IMR-90 (cell line): ENCODE measurements around the gene BASP1. TPM values are rescaled to one million over a fixed set of nuclear protein-coding genes. Genes with fewer than 3 reads are reported as not detected.

Experiments used
- ATAC-seq: fragments of 200-7000 bp; cut with Tn5 transposase; 2 replicates; pipeline ENCODE4 v1.9.1; 2020; ENCODE audit warnings: low read depth, mild to moderate bottlenecking, moderate library complexity
- BruUV-seq: library from RNA; stranded (reverse); fragments of 400-500 nt; replicated peaks from 2 replicates; lab custom pipeline; 2021; lab: Mats Ljungman, UMichigan
- CTCF ChIA-PET: fragments of 300-600 bp; formaldehyde crosslinking; extraction: SDS; loops from one replicate; lab custom pipeline; 2021; ENCODE audit warnings: antibody characterized with exemption; lab: Yijun Ruan, JAX
- POLR2A ChIA-PET: fragments of 300-600 bp; sonication (Branson Sonifier 250); formaldehyde crosslinking; loops from one replicate; lab custom pipeline; 2022; ENCODE audit warnings: antibody characterized with exemption; ENCODE audit not compliant: unreplicated experiment; lab: Charles Lee
- DNase-seq: peaks from one replicate; pipeline ENCODE4 v3.0.0; 2013
- H2AFZ ChIP-seq: replicated peaks from 2 replicates; pipeline ENCODE3; 2013; ENCODE audit warnings: low read length, mild to moderate bottlenecking; ENCODE audit not compliant: poor library complexity
- H2AK5ac ChIP-seq: 2 replicates; pipeline ENCODE4 v1.6.1; 2013; ENCODE audit warnings: low read depth, low read length, inconsistent platforms
- H2AK9ac ChIP-seq: replicated peaks from 2 replicates; pipeline ENCODE3; 2013; ENCODE audit warnings: mild to moderate bottlenecking, low read depth, low read length, moderate library complexity; ENCODE audit not compliant: poor library complexity
- H2BK120ac ChIP-seq: 2 replicates; pipeline ENCODE4 v1.6.1; 2013; ENCODE audit warnings: low read depth, low read length, inconsistent platforms
- H2BK15ac ChIP-seq: 3 replicates; pipeline ENCODE4 v1.6.1; 2013; ENCODE audit warnings: low read depth, low read length, inconsistent platforms
- H2BK20ac ChIP-seq: 2 replicates; pipeline ENCODE4 v1.6.1; 2013; ENCODE audit warnings: low read depth, mild to moderate bottlenecking, inconsistent platforms, low read length, moderate library complexity
- H2BK5ac ChIP-seq: 2 replicates; pipeline ENCODE4 v1.6.1; 2013; ENCODE audit warnings: mild to moderate bottlenecking, low read depth, low read length, inconsistent platforms; ENCODE audit not compliant: poor library complexity, severe bottlenecking
- H3K14ac ChIP-seq: replicated peaks from 2 replicates; pipeline ENCODE4 v1.6.1; 2013; ENCODE audit warnings: low read depth, low read length, inconsistent platforms
- H3K18ac ChIP-seq: 2 replicates; pipeline ENCODE4 v1.6.1; 2013; ENCODE audit warnings: low read depth, low read length, control low read depth
- H3K23ac ChIP-seq: 2 replicates; pipeline ENCODE4 v1.6.1; 2013; ENCODE audit warnings: low read depth, low read length, inconsistent platforms
- H3K27ac ChIP-seq: 2 replicates; pipeline ENCODE4 v1.5.1; 2013; ENCODE audit warnings: mild to moderate bottlenecking, control low read depth, low read length; ENCODE audit not compliant: insufficient read depth
- H3K27me3 ChIP-seq: 2 replicates; pipeline ENCODE4 v1.6.1; 2013; ENCODE audit warnings: low read length; ENCODE audit not compliant: control insufficient read depth, insufficient read depth
- H3K36me3 ChIP-seq: 2 replicates; pipeline ENCODE4 v1.6.1; 2013; ENCODE audit warnings: low read length, mixed read lengths; ENCODE audit not compliant: control insufficient read depth, insufficient read depth
- H3K4ac ChIP-seq: 2 replicates; pipeline ENCODE4 v1.6.1; 2013; ENCODE audit warnings: low read depth, low read length, inconsistent platforms
- H3K4me1 ChIP-seq: 2 replicates; pipeline ENCODE4 v1.6.1; 2013; ENCODE audit warnings: low read length, mixed read lengths; ENCODE audit not compliant: control insufficient read depth, insufficient read depth
- H3K4me2 ChIP-seq: 2 replicates; pipeline ENCODE4 v1.6.1; 2013; ENCODE audit warnings: low read depth, mild to moderate bottlenecking, control low read depth, low read length, moderate library complexity
- H3K4me3 ChIP-seq: 2 replicates; pipeline ENCODE4 v1.5.1; 2013; ENCODE audit warnings: low read depth, mild to moderate bottlenecking, control low read depth, low read length, moderate library complexity; ENCODE audit not compliant: insufficient read depth
- H3K56ac ChIP-seq: 2 replicates; pipeline ENCODE4 v1.6.1; 2013; ENCODE audit warnings: low read length, inconsistent platforms; ENCODE audit not compliant: insufficient read depth; ENCODE audit errors: extremely low read depth
- H3K79me1 ChIP-seq, 2 experiments: 2 replicates each; pipeline ENCODE4 v1.6.1; 2013; ENCODE audit warnings: low read length in 2 of 2, inconsistent platforms in 1 of 2, low read depth in 1 of 2
- H3K9ac ChIP-seq: 2 replicates; pipeline ENCODE4 v1.6.1; 2013; ENCODE audit warnings: low read depth, low read length, control low read depth
- H3K9me1 ChIP-seq: 2 replicates; pipeline ENCODE4 v1.6.1; 2013; ENCODE audit warnings: low read length, inconsistent platforms; ENCODE audit not compliant: insufficient read depth
- H3K9me3 ChIP-seq: 2 replicates; pipeline ENCODE4 v1.6.1; 2013; ENCODE audit warnings: low read length; ENCODE audit not compliant: control insufficient read depth, insufficient read depth
- H4K20me1 ChIP-seq: 2 replicates; pipeline ENCODE4 v1.6.1; 2013; ENCODE audit warnings: low read length, inconsistent platforms; ENCODE audit not compliant: insufficient read depth
- H4K5ac ChIP-seq: 2 replicates; pipeline ENCODE4 v1.6.1; 2013; ENCODE audit warnings: mild to moderate bottlenecking, low read depth, low read length, control low read depth
- H4K8ac ChIP-seq, 2 experiments: 2 replicates each; pipeline ENCODE4 v1.6.1; 2013; ENCODE audit warnings: low read depth in 2 of 2, low read length in 2 of 2, control low read depth in 1 of 2, inconsistent platforms in 1 of 2
- H4K91ac ChIP-seq: 2 replicates; pipeline ENCODE4 v1.6.1; 2013; ENCODE audit warnings: low read depth, low read length, inconsistent platforms; ENCODE audit not compliant: insufficient read depth
- BHLHE40 ChIP-seq: fragments of 150-350 bp; IDR thresholded peaks from 2 replicates; pipeline ENCODE4 v1.6.1; 2016; ENCODE audit warnings: mild to moderate bottlenecking, low read depth, low read length
- CEBPB ChIP-seq: IDR thresholded peaks from 2 replicates; pipeline ENCODE4 v1.6.1; 2012; ENCODE audit warnings: low read depth, low read length, improper control_type of control experiment
- FOS ChIP-seq: fragments of 150-350 bp; IDR thresholded peaks from 2 replicates; pipeline ENCODE4 v1.6.1; 2016; ENCODE audit warnings: low read depth, low read length
- MAFK ChIP-seq: IDR thresholded peaks from 2 replicates; pipeline ENCODE4 v1.6.1; 2012; ENCODE audit warnings: low read depth, low read length, improper control_type of control experiment
- MAZ ChIP-seq: IDR thresholded peaks from 2 replicates; pipeline ENCODE4 v1.6.1; 2012; ENCODE audit warnings: low read depth, mild to moderate bottlenecking, low read length, improper control_type of control experiment, moderate library complexity, borderline replicate concordance
- RAD21 ChIP-seq: IDR thresholded peaks from 2 replicates; pipeline ENCODE4 v1.6.1; 2012; ENCODE audit warnings: low read length, improper control_type of control experiment
- RCOR1 ChIP-seq: IDR thresholded peaks from 2 replicates; pipeline ENCODE4 v1.6.1; 2012; ENCODE audit warnings: mild to moderate bottlenecking, low read length, improper control_type of control experiment; ENCODE audit not compliant: insufficient replicate concordance
- dilution Hi-C: fragments of 300-500 bp; cut with HindIII; formaldehyde crosslinking; loops from one replicate; pipeline ENCODE4 v1.14.3; 2018; ENCODE audit warnings: low sequenced_read_pairs; ENCODE audit not compliant: unreplicated experiment
- in situ Hi-C: fragments of 300-500 bp; cut with MboI; formaldehyde crosslinking; loops from 3 replicates; pipeline ENCODE4 v1.14.3; 2019; ENCODE audit warnings: low sequenced_read_pairs, inconsistent platforms, mixed read lengths
- intact Hi-C: fragments of 100-400 bp; cut with micrococcal nuclease; formaldehyde crosslinking; loops from 2 replicates; pipeline ENCODE4 v1.10.0; 2022
- polyA plus RNA-seq, 3 experiments: library from polyadenylated mRNA; depleted of rRNA; stranded (reverse); fragments of >200 nt; gene quantifications; 2 replicates each; pipeline ENCODE4 v1.2.3, GENCODE V29; 2012; ENCODE audit warnings: low replicate concordance in 1 of 3
- total RNA-seq: library from RNA; depleted of rRNA; stranded (reverse); fragments of >200 nt; gene quantifications from 2 replicates; pipeline ENCODE4 v1.2.3, GENCODE V29; 2012

BASP1 gene
- total and polyA plus RNA-seq, 2 of the 4 experiments (the other 2 are of a cell fraction): 39.6 to 103 TPM

GRCh38 chr5:17206021-17206420, 11.4 kb upstream of the BASP1 start:
- Histone ChIP-seq H3K4ac (no peak overlapping the region), H3K9me1 (no peaks in the 10 kb centered on the region), H3K4me2 (no peak overlapping the region), H3K36me3 (no peaks in the 10 kb centered on the region), H4K8ac (no peak overlapping the region), H3K23ac (no peak overlapping the region), H2AFZ (no peak overlapping the region), H2BK15ac (no peak overlapping the region), H3K9me3 (no peaks in the 10 kb centered on the region), H3K27me3 (no peaks in the 10 kb centered on the region), H3K4me3 (no peak overlapping the region), H3K27ac (no peak overlapping the region), H4K91ac (no peak overlapping the region), H3K56ac (no peak overlapping the region), H4K20me1 (no peaks in the 10 kb centered on the region; the same call in 1 of the 2 replicates), H2BK20ac (no peak overlapping the region), H2AK9ac (no peak overlapping the region), H3K9ac (no peak overlapping the region), H4K5ac (no peak overlapping the region), H2BK5ac (no peak overlapping the region), H3K4me1 (no peaks in the 10 kb centered on the region; the same call in 1 of the 2 replicates), H3K18ac (no peak overlapping the region), H2AK5ac (no peak overlapping the region), H3K79me1 (no peaks in the 10 kb centered on the region), H3K14ac (no peak overlapping the region), H2BK120ac (no peak overlapping the region)
- POLR2A ChIA-PET: no interaction called here
- dilution Hi-C loops: no loop called here
- ATAC-seq: no peak
- no TSS peak for BruUV-seq
- no peak for DNase-seq
- intact Hi-C loops: no loop called here
- CTCF ChIA-PET: no interaction called here
- TF ChIP-seq FOS (no peak), BHLHE40 (no peak), CEBPB (no peak), RCOR1 (no peak), MAFK (no peak), RAD21 (no peak), MAZ (no peak)
- in situ Hi-C loops: loop anchor here (10.0 kb wide), 2 partner anchors 731 to 1041 kb away; no protein-coding TSS in a partner anchor
